ENCODE data around the gene FKBP7. TPM values are rescaled to one million over a fixed set of nuclear protein-coding genes. Genes with fewer than 3 reads are reported as not detected.

FKBP7 gene
- total RNA-seq, 1 donor from 2014 or later: 109 TPM

Other genes starting within 250 kb of the FKBP7 start
- gene PRKRA, start 27.4 kb downstream of the FKBP7 start, total RNA-seq (ENCODE audit: insufficient read depth, low replicate concordance): 134 TPM
- 18.1 TPM for gene PJVK, start 27.2 kb downstream of the FKBP7 start, total RNA-seq (ENCODE audit: insufficient read depth, low replicate concordance)
- gene PLEKHA3, start 1.9 kb upstream of the FKBP7 start, total RNA-seq (ENCODE audit: insufficient read depth, low replicate concordance): 19.0 TPM

All from umbilical cord (tissue), 1 donor.